ENCODE measurements around the gene ZNF684.
"Not testable (repeated sequence)": the region's sequence is repeated elsewhere in the genome, so short reads cannot be mapped to it uniquely, and the experiment has no call there.

Gene ZNF684

GRCh38 chr1:40534589-40534988, 3.2 kb downstream of the ZNF684 start:
- no peak overlapping the region for H3K27ac ChIP-seq (ENCODE audit: low read depth in 2 of 2, low read length in 2 of 2)
- no peak overlapping the region for H3K4me3 ChIP-seq (ENCODE audit: low read length in 2 of 2)
- peaks cover 0 to 15% of the 10 kb centered on the region in 2 donors for H3K4me1 ChIP-seq (ENCODE audit: control insufficient read depth in 2 of 2, insufficient read depth in 2 of 2, low read length in 2 of 2)
- H3K9me3 ChIP-seq (ENCODE audit: control insufficient read depth in 2 of 2, low read length in 2 of 2) = no peaks in the 10 kb centered on the region
- no peak overlapping the region for H3K9ac ChIP-seq (ENCODE audit: low read depth in 1 of 2, low read length in 2 of 2)
- H3K36me3 ChIP-seq (ENCODE audit: control insufficient read depth in 2 of 2, insufficient read depth in 2 of 2, low read length in 2 of 2) = no peaks in the 10 kb centered on the region
- no peaks in the 10 kb centered on the region for H3K27me3 ChIP-seq (ENCODE audit: control insufficient read depth in 2 of 2, insufficient read depth in 2 of 2, low read length in 2 of 2)

GRCh38 chr1:40535732-40536131, 4.3 kb downstream of the ZNF684 start:
- no peak overlapping the region for H3K9ac ChIP-seq (ENCODE audit: low read depth in 1 of 2, low read length in 2 of 2)
- H3K27ac ChIP-seq (ENCODE audit: low read depth in 2 of 2, low read length in 2 of 2) = no peak overlapping the region
- H3K27me3 ChIP-seq (ENCODE audit: control insufficient read depth in 2 of 2, insufficient read depth in 2 of 2, low read length in 2 of 2) = no peaks in the 10 kb centered on the region
- peaks cover 0 to 15% of the 10 kb centered on the region in 2 donors for H3K4me1 ChIP-seq (ENCODE audit: control insufficient read depth in 2 of 2, insufficient read depth in 2 of 2, low read length in 2 of 2)
- peaks cover 3% of the 10 kb centered on the region in 2 donors for H3K36me3 ChIP-seq (ENCODE audit: control insufficient read depth in 2 of 2, insufficient read depth in 2 of 2, low read length in 2 of 2)
- H3K4me3 ChIP-seq (ENCODE audit: low read length in 2 of 2) = no peak overlapping the region
- H3K9me3 ChIP-seq (ENCODE audit: control insufficient read depth in 2 of 2, low read length in 2 of 2) = no peaks in the 10 kb centered on the region

GRCh38 chr1:40539338-40539737, 7.9 kb downstream of the ZNF684 start:
- Histone ChIP-seq H3K27me3 (ENCODE audit: control insufficient read depth in 2 of 2, insufficient read depth in 2 of 2, low read length in 2 of 2) (no peaks in the 10 kb centered on the region), H3K36me3 (ENCODE audit: control insufficient read depth in 2 of 2, insufficient read depth in 2 of 2, low read length in 2 of 2) (peaks cover 9 to 12% of the 10 kb centered on the region in 2 donors), H3K9me3 (ENCODE audit: control insufficient read depth in 2 of 2, low read length in 2 of 2) (no peaks in the 10 kb centered on the region), H3K27ac (ENCODE audit: low read depth in 2 of 2, low read length in 2 of 2) (no peak overlapping the region), H3K4me3 (ENCODE audit: low read length in 2 of 2) (no peak overlapping the region), H3K9ac (ENCODE audit: low read depth in 1 of 2, low read length in 2 of 2) (no peak overlapping the region), H3K4me1 (ENCODE audit: control insufficient read depth in 2 of 2, insufficient read depth in 2 of 2, low read length in 2 of 2) (no peaks in the 10 kb centered on the region)

- Histone ChIP-seq H3K27me3 (ENCODE audit: control insufficient read depth in 2 of 2, insufficient read depth in 2 of 2, low read length in 2 of 2) (no peaks in the 10 kb centered on the region), H3K4me3 (ENCODE audit: low read length in 2 of 2) (no peak overlapping the region), H3K36me3 (ENCODE audit: control insufficient read depth in 2 of 2, insufficient read depth in 2 of 2, low read length in 2 of 2) (peaks cover 20 to 24% of the 10 kb centered on the region in 2 donors), H3K9me3 (ENCODE audit: control insufficient read depth in 2 of 2, low read length in 2 of 2) (peaks cover 5 to 15% of the 10 kb centered on the region in 2 donors), H3K9ac (ENCODE audit: low read depth in 1 of 2, low read length in 2 of 2) (no peak overlapping the region), H3K4me1 (ENCODE audit: control insufficient read depth in 2 of 2, insufficient read depth in 2 of 2, low read length in 2 of 2) (no peaks in the 10 kb centered on the region), H3K27ac (ENCODE audit: low read depth in 2 of 2, low read length in 2 of 2) (no peak overlapping the region)
Observed at GRCh38 chr1:40546957-40547356, 15.5 kb downstream of the ZNF684 start.

GRCh38 chr1:40553017-40553416, 21.6 kb downstream of the ZNF684 start:
- H3K9ac ChIP-seq (ENCODE audit: low read depth in 1 of 2, low read length in 2 of 2) = no peak overlapping the region
- H3K4me3 ChIP-seq (ENCODE audit: low read length in 2 of 2) = no peak overlapping the region
- H3K27ac ChIP-seq (ENCODE audit: low read depth in 2 of 2, low read length in 2 of 2) = no peak overlapping the region
- H3K4me1 ChIP-seq (ENCODE audit: control insufficient read depth in 2 of 2, insufficient read depth in 2 of 2, low read length in 2 of 2) = no peaks in the 10 kb centered on the region
- H3K36me3 ChIP-seq (ENCODE audit: control insufficient read depth in 2 of 2, insufficient read depth in 2 of 2, low read length in 2 of 2) = no peaks in the 10 kb centered on the region
- no peaks in the 10 kb centered on the region for H3K9me3 ChIP-seq (ENCODE audit: control insufficient read depth in 2 of 2, low read length in 2 of 2)
- H3K27me3 ChIP-seq (ENCODE audit: control insufficient read depth in 2 of 2, insufficient read depth in 2 of 2, low read length in 2 of 2) = no peaks in the 10 kb centered on the region

GRCh38 chr1:40554807-40555206, 23.4 kb downstream of the ZNF684 start:
- H3K27ac ChIP-seq (ENCODE audit: low read depth in 2 of 2, low read length in 2 of 2); H3K9ac ChIP-seq (ENCODE audit: low read depth in 1 of 2, low read length in 2 of 2); H3K36me3 ChIP-seq (ENCODE audit: control insufficient read depth in 2 of 2, insufficient read depth in 2 of 2, low read length in 2 of 2); H3K9me3 ChIP-seq (ENCODE audit: control insufficient read depth in 2 of 2, low read length in 2 of 2); H3K4me3 ChIP-seq (ENCODE audit: low read length in 2 of 2); H3K27me3 ChIP-seq (ENCODE audit: control insufficient read depth in 2 of 2, insufficient read depth in 2 of 2, low read length in 2 of 2); H3K4me1 ChIP-seq (ENCODE audit: control insufficient read depth in 2 of 2, insufficient read depth in 2 of 2, low read length in 2 of 2): not testable (repeated sequence)

- no peaks in the 10 kb centered on the region for H3K4me1 ChIP-seq (ENCODE audit: control insufficient read depth in 2 of 2, insufficient read depth in 2 of 2, low read length in 2 of 2)
- no peak overlapping the region for H3K9ac ChIP-seq (ENCODE audit: low read depth in 1 of 2, low read length in 2 of 2)
- H3K9me3 ChIP-seq (ENCODE audit: control insufficient read depth in 2 of 2, low read length in 2 of 2) = no peaks in the 10 kb centered on the region
- H3K27me3 ChIP-seq (ENCODE audit: control insufficient read depth in 2 of 2, insufficient read depth in 2 of 2, low read length in 2 of 2) = no peaks in the 10 kb centered on the region
- no peaks in the 10 kb centered on the region for H3K36me3 ChIP-seq (ENCODE audit: control insufficient read depth in 2 of 2, insufficient read depth in 2 of 2, low read length in 2 of 2)
- H3K4me3 ChIP-seq (ENCODE audit: low read length in 2 of 2) = no peak overlapping the region
- H3K27ac ChIP-seq (ENCODE audit: low read depth in 2 of 2, low read length in 2 of 2) = no peak overlapping the region
Observed at GRCh38 chr1:40556121-40556520, 24.7 kb downstream of the ZNF684 start.

- H3K36me3 ChIP-seq (ENCODE audit: control insufficient read depth in 2 of 2, insufficient read depth in 2 of 2, low read length in 2 of 2); H3K9me3 ChIP-seq (ENCODE audit: control insufficient read depth in 2 of 2, low read length in 2 of 2); H3K4me3 ChIP-seq (ENCODE audit: low read length in 2 of 2); H3K4me1 ChIP-seq (ENCODE audit: control insufficient read depth in 2 of 2, insufficient read depth in 2 of 2, low read length in 2 of 2); H3K27me3 ChIP-seq (ENCODE audit: control insufficient read depth in 2 of 2, insufficient read depth in 2 of 2, low read length in 2 of 2); H3K27ac ChIP-seq (ENCODE audit: low read depth in 2 of 2, low read length in 2 of 2); H3K9ac ChIP-seq (ENCODE audit: low read depth in 1 of 2, low read length in 2 of 2): not testable (repeated sequence)
Observed at GRCh38 chr1:40558241-40558640, 26.8 kb downstream of the ZNF684 start.

GRCh38 chr1:40562185-40562584, 30.7 kb downstream of the ZNF684 start:
- no peak overlapping the region for H3K4me3 ChIP-seq (ENCODE audit: low read length in 2 of 2)
- no peak overlapping the region for H3K27ac ChIP-seq (ENCODE audit: low read depth in 2 of 2, low read length in 2 of 2)

GRCh38 chr1:40563266-40563665, 31.8 kb downstream of the ZNF684 start:
- Histone ChIP-seq H3K4me3 (ENCODE audit: low read length in 2 of 2) (no peak overlapping the region), H3K27ac (ENCODE audit: low read depth in 2 of 2, low read length in 2 of 2) (no peak overlapping the region), H3K27me3 (ENCODE audit: control insufficient read depth in 2 of 2, insufficient read depth in 2 of 2, low read length in 2 of 2) (no peaks in the 10 kb centered on the region), H3K4me1 (ENCODE audit: control insufficient read depth in 2 of 2, insufficient read depth in 2 of 2, low read length in 2 of 2) (no peaks in the 10 kb centered on the region), H3K9ac (ENCODE audit: low read depth in 1 of 2, low read length in 2 of 2) (no peak overlapping the region), H3K36me3 (ENCODE audit: control insufficient read depth in 2 of 2, insufficient read depth in 2 of 2, low read length in 2 of 2) (no peaks in the 10 kb centered on the region), H3K9me3 (ENCODE audit: control insufficient read depth in 2 of 2, low read length in 2 of 2) (no peaks in the 10 kb centered on the region)

More at GRCh38 chr1:40562185-40562584, 30.7 kb downstream of the ZNF684 start:
- H3K9ac ChIP-seq (ENCODE audit: low read depth in 1 of 2, low read length in 2 of 2) = no peak overlapping the region
- H3K9me3 ChIP-seq (ENCODE audit: control insufficient read depth in 2 of 2, low read length in 2 of 2) = no peaks in the 10 kb centered on the region
- H3K27me3 ChIP-seq (ENCODE audit: control insufficient read depth in 2 of 2, insufficient read depth in 2 of 2, low read length in 2 of 2) = no peaks in the 10 kb centered on the region
- no peaks in the 10 kb centered on the region for H3K4me1 ChIP-seq (ENCODE audit: control insufficient read depth in 2 of 2, insufficient read depth in 2 of 2, low read length in 2 of 2)
- H3K36me3 ChIP-seq (ENCODE audit: control insufficient read depth in 2 of 2, insufficient read depth in 2 of 2, low read length in 2 of 2) = no peaks in the 10 kb centered on the region

GRCh38 chr1:40564506-40564905, 33.1 kb downstream of the ZNF684 start:
- Histone ChIP-seq H3K4me3 (ENCODE audit: low read length in 2 of 2) (no peak overlapping the region), H3K9ac (ENCODE audit: low read depth in 1 of 2, low read length in 2 of 2) (no peak overlapping the region), H3K9me3 (ENCODE audit: control insufficient read depth in 2 of 2, low read length in 2 of 2) (no peaks in the 10 kb centered on the region), H3K27ac (ENCODE audit: low read depth in 2 of 2, low read length in 2 of 2) (no peak overlapping the region), H3K27me3 (ENCODE audit: control insufficient read depth in 2 of 2, insufficient read depth in 2 of 2, low read length in 2 of 2) (no peaks in the 10 kb centered on the region), H3K36me3 (ENCODE audit: control insufficient read depth in 2 of 2, insufficient read depth in 2 of 2, low read length in 2 of 2) (no peaks in the 10 kb centered on the region), H3K4me1 (ENCODE audit: control insufficient read depth in 2 of 2, insufficient read depth in 2 of 2, low read length in 2 of 2) (no peaks in the 10 kb centered on the region)

All from mucosa of rectum (tissue), 2 donors.